Activated CD8-positive, alpha-beta memory T cell treated with anti-CD3 and anti-CD28 coated beads, Interleukin-2, amount 50 U/mL, for 1 hour (primary cell): ENCODE measurements around the gene TAPBP.
"Not testable (repeated sequence)": the region's sequence is repeated elsewhere in the genome, so short reads cannot be mapped to it uniquely, and the experiment has no call there.

Source experiments
- DNase-seq: peaks from one replicate; pipeline ENCODE4 v3.0.0-alpha.2; 2020; ENCODE audit errors: extremely low read depth

TAPBP gene

GRCh38 chr6:33296797-33297405, 17.0 kb downstream of the TAPBP start:
- no peak for DNase-seq

DNA sequence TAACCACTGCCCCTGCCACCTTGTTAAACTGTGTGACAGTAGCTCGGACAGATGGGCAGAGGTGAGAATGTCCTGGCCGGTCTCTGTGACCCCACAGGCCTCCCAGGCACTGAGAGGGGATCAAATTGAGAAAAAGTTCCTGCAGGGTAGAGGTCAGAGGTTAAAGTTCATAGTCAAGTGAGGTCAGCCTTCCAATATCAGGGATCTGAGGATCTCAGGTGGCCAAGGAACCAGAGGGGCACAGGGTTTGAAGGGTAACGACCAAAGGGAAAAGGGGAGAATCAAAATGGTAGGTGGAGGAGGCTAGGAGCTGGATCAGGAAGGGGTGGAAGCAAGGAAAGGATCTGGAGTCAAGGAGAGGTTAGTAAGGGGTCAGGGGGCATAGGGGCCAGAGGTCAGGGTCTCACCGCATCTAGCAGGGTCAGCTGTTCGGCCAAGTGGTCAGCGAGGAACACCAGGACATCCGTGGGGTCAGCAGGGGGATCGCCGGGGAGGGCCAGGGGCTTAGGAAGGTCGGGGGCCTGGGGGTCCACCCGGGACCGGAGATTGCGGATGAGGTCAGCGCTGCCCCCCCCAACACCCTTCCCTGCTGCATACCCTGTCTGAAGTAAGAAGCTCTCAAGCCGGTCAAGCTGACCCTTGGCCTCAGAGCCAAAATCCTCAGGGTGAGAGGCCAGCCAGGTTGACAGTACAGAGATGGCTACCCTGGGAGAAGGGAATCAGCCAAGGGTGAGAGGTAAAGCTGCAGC, 18.1 kb downstream of the TAPBP start:
- DNase-seq, result no peak

DNA sequence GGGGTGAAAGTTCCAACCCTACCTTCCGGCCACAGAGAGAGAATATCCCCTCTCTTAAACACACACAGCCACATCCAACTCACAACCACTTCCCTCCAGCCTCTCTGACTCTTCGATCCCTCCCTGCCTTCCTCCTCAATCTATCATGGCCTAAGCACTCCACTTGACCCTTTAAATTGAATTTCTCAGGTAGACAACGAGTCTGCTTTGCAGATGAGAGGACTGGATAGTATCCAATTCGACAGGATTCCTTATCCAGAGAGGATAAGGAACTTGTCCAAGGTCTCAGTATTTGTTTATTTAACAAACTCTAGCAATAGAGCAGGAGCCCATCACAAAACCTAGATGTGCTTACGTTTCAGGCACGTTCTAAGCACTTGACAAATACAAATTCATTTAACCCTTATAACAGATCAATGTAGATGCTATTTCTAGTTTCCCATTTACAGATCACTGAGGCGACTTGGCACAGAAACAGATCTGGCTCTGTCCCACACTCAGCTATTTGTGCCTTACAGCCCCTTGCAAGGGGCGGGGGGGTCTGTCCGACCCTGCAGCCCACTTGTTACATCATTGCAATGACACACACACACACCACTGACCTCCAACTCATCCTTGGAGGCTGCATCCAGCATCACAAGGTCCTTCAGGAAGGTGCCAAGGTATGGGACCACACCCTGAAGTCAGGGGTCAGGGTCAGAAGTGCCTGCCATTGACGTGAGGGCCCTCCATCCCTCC, 19.6 kb downstream of the TAPBP start:
- no peak for DNase-seq

- no peak for DNase-seq
These were observed 20.7 kb downstream of the TAPBP start for GRCh38 chr6:33292996-33293682.

DNA sequence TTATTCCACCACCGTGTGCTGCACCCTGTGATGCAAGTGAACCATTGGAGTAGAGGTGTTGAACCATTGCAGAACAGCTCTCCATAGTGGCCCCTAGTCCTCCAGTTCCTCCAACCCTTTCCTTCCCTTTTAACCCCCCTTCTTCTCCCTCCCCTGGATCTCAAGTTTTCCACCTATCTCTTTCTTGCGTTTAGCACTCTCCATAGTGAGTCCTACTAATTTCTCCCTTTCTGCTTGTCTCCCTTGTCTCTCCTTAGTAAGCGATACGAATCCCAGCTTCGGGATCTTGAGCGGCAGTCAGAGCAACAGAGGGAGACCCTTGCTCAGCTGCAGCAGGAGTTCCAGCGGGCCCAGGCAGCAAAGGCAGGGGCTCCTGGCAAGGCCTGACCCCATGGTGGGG, 23.4 kb downstream of the TAPBP start:
- DNase-seq, result no peak

DNA sequence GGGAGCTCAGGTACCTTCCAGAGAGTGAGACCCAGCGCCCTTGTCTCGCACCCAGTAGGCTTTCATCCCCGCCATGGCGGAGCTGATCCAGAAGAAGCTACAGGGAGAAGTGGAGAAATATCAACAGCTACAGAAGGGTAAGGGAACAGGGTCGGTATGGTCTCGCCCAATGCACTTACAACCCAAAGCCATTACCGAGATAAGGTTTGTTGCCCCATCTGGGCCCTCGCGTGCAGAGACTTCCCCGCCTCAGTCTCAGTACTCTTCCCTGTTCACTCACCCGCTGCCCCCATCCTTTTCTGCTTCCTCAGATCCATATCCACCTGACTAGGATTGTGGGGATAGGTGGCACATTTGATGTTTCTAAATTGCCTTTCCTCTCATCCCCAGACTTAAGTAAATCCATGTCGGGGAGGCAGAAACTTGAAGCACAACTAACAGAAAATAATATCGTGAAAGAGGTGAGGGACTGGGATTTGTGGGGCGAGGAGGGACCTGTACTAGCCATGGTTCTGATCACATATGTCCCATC, 24.0 kb downstream of the TAPBP start:
- no peak for DNase-seq

DNA sequence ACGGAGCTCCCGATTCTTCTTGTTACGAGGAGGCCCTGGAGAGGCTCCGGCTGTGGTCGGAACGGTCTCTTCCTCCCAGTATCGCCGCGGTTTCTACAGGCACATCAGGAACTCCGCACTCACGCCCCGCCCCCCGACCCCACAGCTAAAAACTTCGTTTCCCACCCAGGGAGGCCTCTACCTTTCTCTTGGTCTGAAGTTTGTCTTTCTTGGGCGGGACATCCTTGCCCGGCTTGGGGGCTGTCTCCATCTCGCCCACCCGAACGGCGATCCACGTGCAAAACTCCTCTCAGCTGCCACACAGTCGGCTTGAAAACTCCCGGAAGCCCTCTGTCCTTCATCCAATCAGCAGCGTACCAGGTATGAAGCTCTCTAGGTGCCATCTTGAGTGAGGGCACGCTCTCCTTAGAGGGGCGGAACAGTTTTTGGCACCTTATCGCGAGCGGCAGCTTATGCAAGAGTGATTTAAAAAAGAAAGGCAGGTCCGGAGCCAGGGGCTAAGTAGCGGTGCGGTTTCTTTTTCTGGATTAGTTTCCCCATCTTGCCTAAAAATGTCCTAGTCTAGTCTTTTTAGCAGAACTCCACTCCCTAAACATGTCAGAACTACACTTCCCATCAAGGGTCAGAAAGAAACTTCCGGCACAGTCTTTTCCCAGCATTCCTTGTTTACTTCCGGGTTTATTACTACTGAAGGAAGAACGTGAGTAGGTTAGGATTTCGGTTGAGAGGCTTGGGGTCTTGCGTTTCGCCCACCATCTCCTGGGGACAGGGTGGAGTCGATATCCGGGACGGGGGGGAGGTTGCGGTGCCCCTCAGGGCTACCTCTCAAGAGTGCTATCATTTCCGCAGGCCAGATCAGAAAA, 24.7 kb downstream of the TAPBP start, which contains the start of the genes PFDN6 and WDR46:
TSS of gene PFDN6 (plus strand) at position 681 of the 863 bp plus-strand sequence. CDS start 256 bp downstream, outside the sequence.
TSS of gene WDR46 (minus strand) at position 319 of the 863 bp plus-strand sequence. CDS start at position 250, 69 bp downstream.
- no peak for DNase-seq

DNA sequence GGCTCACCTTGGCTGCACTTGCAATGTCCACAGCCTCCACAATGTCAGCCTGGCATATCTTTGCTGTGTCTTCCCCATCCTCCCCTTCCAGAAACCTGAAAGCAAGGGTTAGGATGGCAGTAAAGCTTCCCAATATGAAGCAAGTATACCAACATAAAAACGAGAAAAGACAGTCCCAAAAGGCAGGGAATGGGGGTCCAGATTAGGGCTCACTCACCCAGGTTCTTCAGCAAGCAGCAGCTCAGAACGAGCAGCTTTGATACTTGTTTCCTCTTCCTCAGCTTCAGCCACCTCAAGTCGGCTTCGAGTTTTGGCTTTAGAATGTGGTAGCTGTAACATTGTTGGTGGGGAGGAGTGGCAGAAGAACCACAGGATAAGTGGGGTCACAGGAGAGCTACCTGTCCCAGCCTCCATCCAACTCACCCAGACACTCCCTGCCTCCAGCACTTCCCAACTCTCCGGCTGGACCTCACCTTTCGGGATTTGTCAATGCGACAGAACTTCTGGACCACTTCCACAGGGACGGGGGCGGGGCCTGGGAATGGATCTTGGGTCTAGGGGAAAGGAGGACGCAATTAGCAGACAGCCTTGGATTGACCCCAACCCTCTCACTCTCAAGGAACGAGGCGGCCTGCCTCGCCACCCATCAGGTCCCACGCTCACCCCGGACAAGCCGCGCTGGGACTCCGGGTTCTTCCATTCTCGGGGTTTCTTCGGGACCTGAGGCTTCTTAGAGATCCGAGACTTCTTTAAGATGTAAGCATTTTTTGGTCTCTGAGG, 25.5 kb downstream of the TAPBP start:
- DNase-seq, result no peak

GRCh38 chr6:33286946-33287914, 26.6 kb downstream of the TAPBP start:
- no peak for DNase-seq

GRCh38 chr6:33285214-33285613, 28.7 kb downstream of the TAPBP start:
- DNase-seq, result not testable (repeated sequence)

DNA sequence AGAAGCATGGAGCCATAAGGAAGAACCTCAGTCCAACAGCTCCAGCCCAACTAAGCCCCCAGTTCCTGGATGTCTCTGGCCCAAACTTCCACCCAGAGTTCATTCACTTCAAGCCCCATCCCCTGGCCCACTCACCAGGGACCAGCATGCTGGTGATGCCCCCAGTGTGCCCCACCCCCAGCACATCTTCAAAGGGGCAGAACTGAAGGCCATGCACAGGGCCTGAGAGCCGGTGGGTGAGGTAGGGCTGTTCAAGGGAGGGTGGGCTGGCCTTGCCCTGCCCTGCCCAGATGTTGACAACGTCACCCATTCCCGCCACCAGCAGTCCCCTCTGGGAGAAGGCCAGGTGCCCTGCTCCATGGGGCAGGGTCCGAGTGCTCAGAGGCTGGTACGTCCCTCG, 33.3 kb downstream of the TAPBP start:
- no peak for DNase-seq

- no peak for DNase-seq
These were observed 33.8 kb downstream of the TAPBP start for GRCh38 chr6:33279971-33280511.

- no peak for DNase-seq
These were observed 34.6 kb downstream of the TAPBP start for GRCh38 chr6:33279257-33279695.

- DNase-seq, result no peak
These were observed 35.1 kb downstream of the TAPBP start for GRCh38 chr6:33278810-33279209.

DNA sequence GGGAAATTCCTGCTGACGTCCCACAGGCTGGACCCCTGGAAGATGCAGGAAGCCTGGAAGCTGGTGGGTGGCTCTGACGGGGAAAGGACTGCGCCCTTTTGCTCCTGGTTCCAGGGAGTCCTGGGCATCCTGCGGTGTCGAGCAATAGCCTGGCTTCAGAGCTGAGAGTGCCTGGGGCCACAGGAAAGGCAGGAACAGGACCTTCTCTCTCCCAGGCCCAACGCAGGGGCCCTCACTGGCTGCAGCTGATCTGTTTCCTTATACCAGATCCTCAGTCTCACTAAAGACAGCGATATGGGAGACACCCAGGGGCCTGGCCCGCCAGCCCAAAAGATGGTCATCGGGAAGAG, 35.5 kb downstream of the TAPBP start:
- no peak for DNase-seq

GRCh38 chr6:33277663-33278391, 36.1 kb downstream of the TAPBP start:
- no peak for DNase-seq

GRCh38 chr6:33276864-33277662, 36.8 kb downstream of the TAPBP start, which contains the start of gene B3GALT4:
Gene B3GALT4, plus strand, starts transcription at chr6:33277123. Its CDS starts 297 bp downstream, at chr6:33277420.
- no peak for DNase-seq
